ENCODE measurements around the gene NUCKS1. TPM values are rescaled to one million over a fixed set of nuclear protein-coding genes. Genes with fewer than 3 reads are reported as not detected.

The NUCKS1 gene
- total RNA-seq, 1 experiment from 2014 or later, result 205 TPM

- no peak for TF ChIP-seq CTCF (IDR thresholded peaks at IDR 0.05; ENCODE audit: insufficient read depth in 1 of 2, low read depth in 1 of 2, low read length in 1 of 2, severe bottlenecking in 1 of 2, unreplicated experiment in 1 of 2)
- H3K36me3 Mint-ChIP-seq (ENCODE audit: insufficient read depth, unreplicated experiment), result no peaks in the 10 kb centered on the region
- intact Hi-C loops (cut with micrococcal nuclease; ENCODE audit: unreplicated experiment), result no loop called here
- no peak for DNase-seq
- peaks cover 22% of the 10 kb centered on the region for H3K4me1 ChIP-seq
- H3K4me3 Mint-ChIP-seq (ENCODE audit: unreplicated experiment), result no peak overlapping the region
- no TSS peak for BruUV-seq (replicated peaks)
- ChIA-PET POLR2A (no interaction called here), CTCF (no interaction called here)
- no peaks in the 10 kb centered on the region for H3K9me3 Mint-ChIP-seq (ENCODE audit: unreplicated experiment)
- no peaks in the 10 kb centered on the region for H3K36me3 ChIP-seq (ENCODE audit: control insufficient read depth, insufficient read depth, low read length)
- H3K27me3 ChIP-seq (replicated peaks; ENCODE audit: control insufficient read depth, insufficient read depth, low read length), result no peaks in the 10 kb centered on the region
- no peaks in the 10 kb centered on the region for H3K9me3 ChIP-seq
- no peaks in the 10 kb centered on the region for H3K27me3 Mint-ChIP-seq (ENCODE audit: insufficient read depth, unreplicated experiment)
- no peak overlapping the region for H3K4me3 ChIP-seq (ENCODE audit: low read depth, low read length)
- H3K27ac Mint-ChIP-seq (ENCODE audit: unreplicated experiment), result no peak overlapping the region
- peaks cover 11% of the 10 kb centered on the region for H3K4me1 Mint-ChIP-seq (ENCODE audit: low read depth, unreplicated experiment)
Measured at GRCh38 chr1:205772607-205773032, 22.6 kb upstream of the NUCKS1 start.

- H3K4me1 Mint-ChIP-seq (ENCODE audit: low read depth, unreplicated experiment), result peaks cover 11% of the 10 kb centered on the region
Measured at GRCh38 chr1:205770618-205771017, 20.6 kb upstream of the NUCKS1 start.

GRCh38 chr1:205769641-205770365 is 19.8 kb upstream of the NUCKS1 start:
- no peak overlapping the region for H3K27ac Mint-ChIP-seq (ENCODE audit: unreplicated experiment)
- Histone ChIP-seq H3K27me3 (replicated peaks; ENCODE audit: control insufficient read depth, insufficient read depth, low read length) (no peaks in the 10 kb centered on the region), H3K4me1 (peaks cover 22% of the 10 kb centered on the region), H3K4me3 (ENCODE audit: low read depth, low read length) (no peak overlapping the region), H3K9me3 (no peaks in the 10 kb centered on the region), H3K36me3 (ENCODE audit: control insufficient read depth, insufficient read depth, low read length) (no peaks in the 10 kb centered on the region)
- BruUV-seq (replicated peaks), result no TSS peak
- ChIA-PET CTCF (no interaction called here), POLR2A (no interaction called here)
- no peak for DNase-seq
- intact Hi-C loops (cut with micrococcal nuclease; ENCODE audit: unreplicated experiment), result no loop called here
- H3K27me3 Mint-ChIP-seq (ENCODE audit: insufficient read depth, unreplicated experiment), result no peaks in the 10 kb centered on the region
- TF ChIP-seq CTCF (IDR thresholded peaks at IDR 0.05; ENCODE audit: insufficient read depth in 1 of 2, low read depth in 1 of 2, low read length in 1 of 2, severe bottlenecking in 1 of 2, unreplicated experiment in 1 of 2), result no peak
- no peaks in the 10 kb centered on the region for H3K9me3 Mint-ChIP-seq (ENCODE audit: unreplicated experiment)
- H3K36me3 Mint-ChIP-seq (ENCODE audit: insufficient read depth, unreplicated experiment), result no peaks in the 10 kb centered on the region
- H3K4me1 Mint-ChIP-seq (ENCODE audit: low read depth, unreplicated experiment), result peaks cover 11% of the 10 kb centered on the region
- H3K4me3 Mint-ChIP-seq (ENCODE audit: unreplicated experiment), result no peak overlapping the region

More at GRCh38 chr1:205770618-205771017, 20.6 kb upstream of the NUCKS1 start:
- ChIA-PET POLR2A (no interaction called here), CTCF (no interaction called here)
- H3K27me3 Mint-ChIP-seq (ENCODE audit: insufficient read depth, unreplicated experiment), result no peaks in the 10 kb centered on the region
- no peak for TF ChIP-seq CTCF (IDR thresholded peaks at IDR 0.05; ENCODE audit: insufficient read depth in 1 of 2, low read depth in 1 of 2, low read length in 1 of 2, severe bottlenecking in 1 of 2, unreplicated experiment in 1 of 2)
- intact Hi-C loops (cut with micrococcal nuclease; ENCODE audit: unreplicated experiment), result no loop called here
- no peak for DNase-seq
- no peaks in the 10 kb centered on the region for H3K36me3 ChIP-seq (ENCODE audit: control insufficient read depth, insufficient read depth, low read length)
- BruUV-seq (replicated peaks), result no TSS peak
- H3K9me3 Mint-ChIP-seq (ENCODE audit: unreplicated experiment), result no peaks in the 10 kb centered on the region
- no peaks in the 10 kb centered on the region for H3K36me3 Mint-ChIP-seq (ENCODE audit: insufficient read depth, unreplicated experiment)
- H3K4me3 ChIP-seq (ENCODE audit: low read depth, low read length), result no peak overlapping the region
- H3K4me3 Mint-ChIP-seq (ENCODE audit: unreplicated experiment), result no peak overlapping the region
- H3K27me3 ChIP-seq (replicated peaks; ENCODE audit: control insufficient read depth, insufficient read depth, low read length), result no peaks in the 10 kb centered on the region
- H3K9me3 ChIP-seq, result no peaks in the 10 kb centered on the region
- no peak overlapping the region for H3K27ac Mint-ChIP-seq (ENCODE audit: unreplicated experiment)
- H3K4me1 ChIP-seq, result peaks cover 22% of the 10 kb centered on the region
